KG1 (cell line): ENCODE data around the gene RAB27A.
"Not testable (repeated sequence)": the region's sequence is repeated elsewhere in the genome, so short reads cannot be mapped to it uniquely, and the experiment has no call there.

ENCODE experiments used
- DNase-seq: peaks from one replicate; lab custom pipeline; 2025; lab: John Stamatoyannopoulos, UW

RAB27A gene

GRCh38 chr15:55289746-55290527, at the start of gene RAB27A:
Gene RAB27A, minus strand, starts transcription at chr15:55289813. Its CDS starts 54,879 bp downstream, at chr15:55234934.
- no peak for DNase-seq

GRCh38 chr15:55337160-55337559, 47.5 kb upstream of the RAB27A start:
- DNase-seq, result no peak

GRCh38 chr15:55334997-55335396, 45.4 kb upstream of the RAB27A start:
- DNase-seq, result no peak

- DNase-seq, result no peak
Observed at GRCh38 chr15:55334371-55334770, 44.8 kb upstream of the RAB27A start.

- DNase-seq, result no peak
Observed at GRCh38 chr15:55327387-55327786, 37.8 kb upstream of the RAB27A start.

GRCh38 chr15:55322467-55322866, 32.9 kb upstream of the RAB27A start:
- no peak for DNase-seq

- no peak for DNase-seq
Observed at GRCh38 chr15:55320963-55321362, 31.4 kb upstream of the RAB27A start.

GRCh38 chr15:55320238-55320550, 30.6 kb upstream of the RAB27A start:
- no peak for DNase-seq

GRCh38 chr15:55319537-55320237, 30.1 kb upstream of the RAB27A start:
- DNase-seq, result no peak

- peak; percentile 70 for DNase-seq
Observed at GRCh38 chr15:55318588-55319494, 29.2 kb upstream of the RAB27A start, which contains the start of the genes PIGB and PIGBOS1. Gene PIGB, plus strand, starts transcription at chr15:55319222. Its CDS starts 29 bp downstream, at chr15:55319251. Gene PIGBOS1, minus strand, starts transcription at chr15:55319123. Its CDS starts 1,331 bp downstream, at chr15:55317792.

GRCh38 chr15:55302801-55303200, 13.2 kb upstream of the RAB27A start:
- DNase-seq, result not testable (repeated sequence)

GRCh38 chr15:55297315-55297714, 7.7 kb upstream of the RAB27A start:
- no peak for DNase-seq

- DNase-seq, result peak; percentile 77
Observed at GRCh38 chr15:55290528-55291057, 980 bp upstream of the RAB27A start.

GRCh38 chr15:55289011-55289745, 435 bp downstream of the RAB27A start:
- no peak for DNase-seq

GRCh38 chr15:55288006-55288717, 1.5 kb downstream of the RAB27A start:
- DNase-seq, result no peak

GRCh38 chr15:55286442-55287189, 3.0 kb downstream of the RAB27A start:
- not testable (repeated sequence) for DNase-seq

GRCh38 chr15:55284426-55284825, 5.2 kb downstream of the RAB27A start:
- no peak for DNase-seq

GRCh38 chr15:55283379-55284147, 6.0 kb downstream of the RAB27A start:
- no peak for DNase-seq

GRCh38 chr15:55282284-55282833, 7.3 kb downstream of the RAB27A start:
- DNase-seq, result no peak
